Measurements from ENCODE around the gene DDX27. TPM values are rescaled to one million over a fixed set of nuclear protein-coding genes. Genes with fewer than 3 reads are reported as not detected.
"Not testable (repeated sequence)": the region's sequence is repeated elsewhere in the genome, so short reads cannot be mapped to it uniquely, and the experiment has no call there.

Gene DDX27
- total and polyA plus RNA-seq, 2 experiments from 2014 or later: 25.3 to 27.8 TPM

GRCh38 chr20:49210757-49211110 lies 8.5 kb upstream of the DDX27 start:
- no peak overlapping the region for H3K27ac ChIP-seq
- no peaks in the 10 kb centered on the region for H3K36me3 ChIP-seq
- H3K9me3 ChIP-seq (ENCODE audit: low read depth): no peaks in the 10 kb centered on the region
- TF ChIP-seq CTCF (IDR thresholded peaks at IDR 0.05; ENCODE audit: low read depth, low read length): no peak
- H3K27me3 ChIP-seq: no peaks in the 10 kb centered on the region
- H3K4me3 ChIP-seq: no peak overlapping the region
- no peaks in the 10 kb centered on the region for H3K4me1 ChIP-seq (ENCODE audit: low read depth)
- DNase-seq (ENCODE audit: low read depth in 1 of 2, low spot score in 1 of 2): no peak

GRCh38 chr20:49214571-49214970 lies 4.6 kb upstream of the DDX27 start:
- H3K4me1 ChIP-seq (ENCODE audit: low read depth): peaks cover 4% of the 10 kb centered on the region
- TF ChIP-seq CTCF (IDR thresholded peaks at IDR 0.05; ENCODE audit: low read depth, low read length): no peak
- no peak overlapping the region for H3K27ac ChIP-seq
- no peaks in the 10 kb centered on the region for H3K9me3 ChIP-seq (ENCODE audit: low read depth)
- no peak for DNase-seq (ENCODE audit: low read depth in 1 of 2, low spot score in 1 of 2)
- H3K27me3 ChIP-seq: no peaks in the 10 kb centered on the region
- no peak overlapping the region for H3K4me3 ChIP-seq
- no peaks in the 10 kb centered on the region for H3K36me3 ChIP-seq

GRCh38 chr20:49215232-49215631 lies 4.0 kb upstream of the DDX27 start:
- Histone ChIP-seq H3K4me1 (ENCODE audit: low read depth) (peaks cover 8% of the 10 kb centered on the region), H3K27me3 (no peaks in the 10 kb centered on the region), H3K4me3 (no peak overlapping the region), H3K27ac (no peak overlapping the region), H3K36me3 (no peaks in the 10 kb centered on the region), H3K9me3 (ENCODE audit: low read depth) (no peaks in the 10 kb centered on the region)
- no peak for DNase-seq (ENCODE audit: low read depth in 1 of 2, low spot score in 1 of 2)
- TF ChIP-seq CTCF (IDR thresholded peaks at IDR 0.05; ENCODE audit: low read depth, low read length): no peak

- Histone ChIP-seq H3K9me3 (ENCODE audit: low read depth) (no peaks in the 10 kb centered on the region), H3K27me3 (no peaks in the 10 kb centered on the region), H3K4me1 (ENCODE audit: low read depth) (peaks cover 9% of the 10 kb centered on the region), H3K27ac (no peak overlapping the region), H3K36me3 (peaks cover 7% of the 10 kb centered on the region), H3K4me3 (no peak overlapping the region)
- DNase-seq (ENCODE audit: low read depth in 1 of 2, low spot score in 1 of 2): peak; percentile 94 to 95
- TF ChIP-seq CTCF (IDR thresholded peaks at IDR 0.05; ENCODE audit: low read depth, low read length): peak; percentile 87
Measured at GRCh38 chr20:49216991-49217578, 2.1 kb upstream of the DDX27 start.

GRCh38 chr20:49218739-49219090 lies 501 bp upstream of the DDX27 start:
- H3K9me3 ChIP-seq (ENCODE audit: low read depth); H3K4me1 ChIP-seq (ENCODE audit: low read depth); H3K27me3 ChIP-seq: not testable (repeated sequence)
- H3K36me3 ChIP-seq: peaks cover 17% of the 10 kb centered on the region
- DNase-seq (ENCODE audit: low read depth in 1 of 2, low spot score in 1 of 2): peak in 1 of 2 donors; percentile 9
- H3K27ac ChIP-seq: peak overlapping the region; percentile 52
- peak overlapping the region; percentile 82 for H3K4me3 ChIP-seq

GRCh38 chr20:49219924-49220831 lies 962 bp downstream of the DDX27 start:
- TF ChIP-seq CTCF (IDR thresholded peaks at IDR 0.05; ENCODE audit: low read depth, low read length): no peak
- Histone ChIP-seq H3K4me1 (ENCODE audit: low read depth) (peaks cover 9% of the 10 kb centered on the region), H3K4me3 (peak overlapping the region; percentile 82), H3K27ac (peak overlapping the region; percentile 52), H3K9me3 (ENCODE audit: low read depth) (no peaks in the 10 kb centered on the region), H3K27me3 (no peaks in the 10 kb centered on the region), H3K36me3 (peaks cover 30% of the 10 kb centered on the region)
- peak in 1 of 2 donors; percentile 3 for DNase-seq (ENCODE audit: low read depth in 1 of 2, low spot score in 1 of 2)
